GM12875 (cell line): ENCODE measurements around the gene CNTLN.

Experiments
- H3K4me3 ChIP-seq: one replicate; pipeline ENCODE4 v1.5.1; 2011; ENCODE audit warnings: low read depth, low read length, control low read depth
- TF ChIP-seq, protein P1 (sequence below): IDR thresholded peaks from 2 replicates; pipeline ENCODE4 v1.5.1; 2011; ENCODE audit warnings: low read depth, mild to moderate bottlenecking, control low read depth, inconsistent platforms, low read length, moderate library complexity, borderline replicate concordance; ENCODE audit not compliant: insufficient read depth

CNTLN gene, protein sequence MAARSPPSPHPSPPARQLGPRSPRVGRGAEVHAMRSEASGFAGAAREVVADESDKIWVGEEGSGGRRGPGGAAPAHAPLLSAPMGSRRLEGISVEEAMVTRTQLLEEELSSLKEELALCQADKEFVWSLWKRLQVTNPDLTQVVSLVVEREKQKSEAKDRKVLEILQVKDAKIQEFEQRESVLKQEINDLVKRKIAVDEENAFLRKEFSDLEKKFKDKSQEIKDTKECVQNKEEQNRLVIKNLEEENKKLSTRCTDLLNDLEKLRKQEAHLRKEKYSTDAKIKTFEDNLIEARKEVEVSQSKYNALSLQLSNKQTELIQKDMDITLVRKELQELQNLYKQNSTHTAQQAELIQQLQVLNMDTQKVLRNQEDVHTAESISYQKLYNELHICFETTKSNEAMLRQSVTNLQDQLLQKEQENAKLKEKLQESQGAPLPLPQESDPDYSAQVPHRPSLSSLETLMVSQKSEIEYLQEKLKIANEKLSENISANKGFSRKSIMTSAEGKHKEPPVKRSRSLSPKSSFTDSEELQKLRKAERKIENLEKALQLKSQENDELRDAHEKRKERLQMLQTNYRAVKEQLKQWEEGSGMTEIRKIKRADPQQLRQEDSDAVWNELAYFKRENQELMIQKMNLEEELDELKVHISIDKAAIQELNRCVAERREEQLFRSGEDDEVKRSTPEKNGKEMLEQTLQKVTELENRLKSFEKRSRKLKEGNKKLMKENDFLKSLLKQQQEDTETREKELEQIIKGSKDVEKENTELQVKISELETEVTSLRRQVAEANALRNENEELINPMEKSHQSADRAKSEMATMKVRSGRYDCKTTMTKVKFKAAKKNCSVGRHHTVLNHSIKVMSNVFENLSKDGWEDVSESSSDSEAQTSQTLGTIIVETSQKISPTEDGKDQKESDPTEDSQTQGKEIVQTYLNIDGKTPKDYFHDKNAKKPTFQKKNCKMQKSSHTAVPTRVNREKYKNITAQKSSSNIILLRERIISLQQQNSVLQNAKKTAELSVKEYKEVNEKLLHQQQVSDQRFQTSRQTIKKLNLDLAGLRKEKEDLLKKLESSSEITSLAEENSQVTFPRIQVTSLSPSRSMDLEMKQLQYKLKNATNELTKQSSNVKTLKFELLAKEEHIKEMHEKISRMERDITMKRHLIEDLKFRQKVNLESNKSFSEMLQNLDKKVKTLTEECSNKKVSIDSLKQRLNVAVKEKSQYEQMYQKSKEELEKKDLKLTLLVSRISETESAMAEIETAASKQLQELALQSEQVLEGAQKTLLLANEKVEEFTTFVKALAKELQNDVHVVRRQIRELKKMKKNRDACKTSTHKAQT (N-terminal part only)

DNA sequence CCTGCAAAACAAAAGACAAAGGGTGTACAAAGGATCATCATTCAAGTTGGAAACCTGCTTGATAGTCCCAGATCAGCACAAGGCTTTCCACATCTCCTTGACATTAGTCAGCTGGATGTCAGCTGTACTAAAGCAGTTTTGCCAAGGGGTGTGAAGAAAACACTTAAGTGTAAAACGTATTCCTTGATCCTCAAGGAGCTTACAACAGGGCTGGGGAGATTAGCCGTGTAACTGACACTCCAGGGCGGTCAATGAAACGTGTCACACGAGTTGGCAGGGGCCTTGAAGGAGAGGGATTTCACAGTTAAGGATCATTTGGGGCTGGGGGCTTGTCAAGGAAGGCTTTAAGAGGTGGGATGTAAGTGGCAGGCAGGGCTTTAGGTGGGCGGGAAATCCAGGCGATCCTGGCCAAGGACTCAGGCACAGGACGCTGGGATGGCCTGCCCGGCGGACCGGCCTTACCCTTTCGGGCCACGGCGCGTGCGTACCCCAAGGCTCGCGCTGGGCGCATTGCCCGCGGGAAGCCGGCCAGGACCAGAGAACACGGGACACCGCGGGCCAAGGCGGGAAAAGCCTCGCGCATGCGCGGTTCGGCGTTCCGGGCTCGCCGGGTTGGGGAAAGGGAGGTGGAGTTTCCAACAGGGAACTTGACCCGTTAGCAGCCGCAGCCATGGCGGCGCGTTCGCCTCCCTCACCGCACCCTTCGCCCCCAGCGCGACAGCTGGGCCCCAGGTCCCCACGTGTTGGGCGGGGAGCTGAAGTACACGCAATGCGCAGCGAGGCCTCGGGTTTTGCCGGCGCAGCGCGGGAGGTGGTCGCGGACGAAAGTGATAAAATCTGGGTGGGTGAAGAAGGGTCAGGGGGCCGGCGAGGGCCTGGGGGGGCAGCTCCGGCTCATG is at the start of gene CNTLN:
CNTLN (plus strand) TSS at position 645 of the 899 bp plus-strand sequence; CDS start at position 671, 26 bp downstream.
- peak within 1 kb of the TSS; percentile 81 for H3K4me3 ChIP-seq
- TF ChIP-seq, protein P1, sequence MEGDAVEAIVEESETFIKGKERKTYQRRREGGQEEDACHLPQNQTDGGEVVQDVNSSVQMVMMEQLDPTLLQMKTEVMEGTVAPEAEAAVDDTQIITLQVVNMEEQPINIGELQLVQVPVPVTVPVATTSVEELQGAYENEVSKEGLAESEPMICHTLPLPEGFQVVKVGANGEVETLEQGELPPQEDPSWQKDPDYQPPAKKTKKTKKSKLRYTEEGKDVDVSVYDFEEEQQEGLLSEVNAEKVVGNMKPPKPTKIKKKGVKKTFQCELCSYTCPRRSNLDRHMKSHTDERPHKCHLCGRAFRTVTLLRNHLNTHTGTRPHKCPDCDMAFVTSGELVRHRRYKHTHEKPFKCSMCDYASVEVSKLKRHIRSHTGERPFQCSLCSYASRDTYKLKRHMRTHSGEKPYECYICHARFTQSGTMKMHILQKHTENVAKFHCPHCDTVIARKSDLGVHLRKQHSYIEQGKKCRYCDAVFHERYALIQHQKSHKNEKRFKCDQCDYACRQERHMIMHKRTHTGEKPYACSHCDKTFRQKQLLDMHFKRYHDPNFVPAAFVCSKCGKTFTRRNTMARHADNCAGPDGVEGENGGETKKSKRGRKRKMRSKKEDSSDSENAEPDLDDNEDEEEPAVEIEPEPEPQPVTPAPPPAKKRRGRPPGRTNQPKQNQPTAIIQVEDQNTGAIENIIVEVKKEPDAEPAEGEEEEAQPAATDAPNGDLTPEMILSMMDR: no peak

DNA sequence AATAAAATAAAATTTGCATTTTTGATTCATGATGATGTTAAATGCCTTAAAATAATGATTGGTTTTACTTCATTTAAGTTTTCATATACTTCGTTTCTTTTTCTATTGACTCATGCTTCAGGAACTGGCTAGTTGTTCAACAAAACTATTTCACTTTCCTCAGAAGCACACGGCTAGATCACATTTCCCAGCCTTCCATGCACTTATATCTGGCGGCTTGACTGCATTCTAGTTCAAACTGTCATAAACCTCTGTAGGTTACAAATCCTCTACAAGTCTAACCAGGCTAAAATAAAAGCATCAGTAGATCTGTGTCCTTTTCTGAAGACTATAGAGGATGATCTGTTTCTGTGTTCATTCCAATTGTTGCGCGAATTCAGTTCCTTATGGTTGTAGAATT is 46.3 kb upstream of the CNTLN start:
- H3K4me3 ChIP-seq: no peak overlapping the region
- TF ChIP-seq, protein P1: no peak

DNA sequence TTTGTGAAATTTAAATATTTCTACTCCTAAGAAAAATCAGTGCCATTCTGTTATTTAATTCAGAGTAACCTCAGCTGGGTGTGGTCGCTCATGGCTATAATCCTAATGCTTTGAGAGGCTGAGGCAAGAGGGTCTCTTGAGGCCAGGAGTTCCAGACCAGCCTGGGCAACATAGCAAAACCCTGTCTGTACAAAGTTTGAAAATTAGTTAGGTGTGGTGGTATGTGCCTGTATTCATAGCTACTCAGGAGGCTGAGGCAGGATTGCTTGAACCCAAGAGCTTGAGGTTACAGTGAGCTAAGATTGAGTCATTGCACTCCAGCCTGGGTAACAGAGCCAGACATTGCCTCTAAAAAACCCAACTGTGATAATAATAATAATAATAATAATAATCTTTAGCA is 44.8 kb upstream of the CNTLN start:
- no peak overlapping the region for H3K4me3 ChIP-seq
- TF ChIP-seq, protein P1: no peak

DNA sequence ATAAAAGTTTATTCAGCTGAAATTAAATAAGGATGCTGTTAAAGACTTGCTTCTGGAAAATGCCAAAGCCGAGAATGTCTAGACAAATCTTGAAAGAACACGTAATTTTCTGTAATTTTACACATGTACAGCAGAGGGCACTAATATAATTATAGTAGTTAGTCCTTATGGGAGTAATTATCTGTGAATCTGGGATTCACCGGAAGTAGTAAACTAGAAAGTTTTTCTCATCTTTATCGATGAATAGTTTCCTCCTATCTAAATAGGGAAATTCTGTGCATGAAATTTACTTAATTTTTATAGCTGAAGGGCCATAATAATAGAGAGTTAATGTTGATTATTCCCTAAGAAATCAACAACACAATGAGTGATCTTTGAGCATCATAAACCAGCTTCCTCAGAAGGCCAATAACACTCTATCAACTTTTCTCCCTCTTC is 18.4 kb upstream of the CNTLN start:
- TF ChIP-seq, protein P1: no peak
- H3K4me3 ChIP-seq: no peak overlapping the region

DNA sequence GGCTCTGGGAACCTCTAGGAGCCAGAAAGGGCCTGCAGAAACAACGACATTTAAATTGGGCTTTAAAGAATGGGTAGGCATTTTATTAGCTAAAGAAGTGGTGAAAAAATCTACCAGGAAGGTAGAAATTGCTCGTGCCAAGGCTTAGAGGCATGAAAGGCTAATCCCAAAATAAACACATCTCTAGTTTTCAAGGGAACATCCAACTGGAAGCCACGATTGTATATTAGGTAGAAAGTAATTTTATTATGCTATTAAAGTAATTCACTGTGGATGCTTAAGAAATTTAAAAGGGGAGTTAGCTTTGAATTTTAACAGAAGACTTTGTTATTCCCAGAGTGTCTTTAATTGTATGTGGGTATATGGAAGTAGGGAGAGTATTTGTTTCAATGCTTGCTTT is 17.5 kb upstream of the CNTLN start:
- TF ChIP-seq, protein P1: no peak

DNA sequence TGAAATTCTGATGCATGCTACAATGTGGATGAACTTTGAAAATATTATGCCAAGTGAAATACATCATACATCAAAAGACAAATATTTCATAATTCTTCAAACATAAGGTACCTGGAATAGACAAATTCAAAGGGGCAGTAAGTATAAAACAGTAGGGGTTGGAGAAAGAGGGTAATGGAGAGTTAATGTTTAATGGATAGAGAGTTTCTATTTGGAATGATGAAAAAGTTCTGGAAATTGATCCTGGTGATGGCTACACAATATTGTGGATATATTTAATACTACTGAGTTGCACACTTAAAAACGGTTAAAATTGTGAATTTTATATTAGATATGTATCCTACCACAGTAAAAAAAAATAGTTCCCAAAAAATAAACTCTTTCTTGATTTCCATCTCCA is 14.6 kb upstream of the CNTLN start:
- H3K4me3 ChIP-seq: no peak overlapping the region
- TF ChIP-seq, protein P1: no peak

More for the DNA sequence above, 17.5 kb upstream of the CNTLN start:
- H3K4me3 ChIP-seq: no peak overlapping the region
